Rectal smooth muscle tissue (tissue), 1 donor: ENCODE data around the gene HELT.
"Not testable (repeated sequence)": the region's sequence is repeated elsewhere in the genome, so short reads cannot be mapped to it uniquely, and the experiment has no call there.

Experiments
- H3K27ac ChIP-seq: one replicate; pipeline ENCODE4 v1.7.0; 2013; ENCODE audit warnings: low read depth, low read length, inconsistent platforms
- H3K27me3 ChIP-seq: one replicate; pipeline ENCODE4 v1.7.0; 2013; ENCODE audit warnings: low read length; ENCODE audit not compliant: control insufficient read depth, insufficient read depth
- H3K36me3 ChIP-seq: one replicate; pipeline ENCODE4 v1.7.0; 2013; ENCODE audit warnings: low read length; ENCODE audit not compliant: control insufficient read depth, insufficient read depth
- H3K4me1 ChIP-seq: one replicate; pipeline ENCODE4 v1.7.0; 2013; ENCODE audit warnings: low read length; ENCODE audit not compliant: control insufficient read depth, insufficient read depth
- H3K4me3 ChIP-seq: one replicate; pipeline ENCODE4 v1.7.0; 2013; ENCODE audit warnings: low read length
- H3K9ac ChIP-seq: one replicate; pipeline ENCODE4 v1.7.0; 2013; ENCODE audit warnings: low read length

HELT gene

DNA sequence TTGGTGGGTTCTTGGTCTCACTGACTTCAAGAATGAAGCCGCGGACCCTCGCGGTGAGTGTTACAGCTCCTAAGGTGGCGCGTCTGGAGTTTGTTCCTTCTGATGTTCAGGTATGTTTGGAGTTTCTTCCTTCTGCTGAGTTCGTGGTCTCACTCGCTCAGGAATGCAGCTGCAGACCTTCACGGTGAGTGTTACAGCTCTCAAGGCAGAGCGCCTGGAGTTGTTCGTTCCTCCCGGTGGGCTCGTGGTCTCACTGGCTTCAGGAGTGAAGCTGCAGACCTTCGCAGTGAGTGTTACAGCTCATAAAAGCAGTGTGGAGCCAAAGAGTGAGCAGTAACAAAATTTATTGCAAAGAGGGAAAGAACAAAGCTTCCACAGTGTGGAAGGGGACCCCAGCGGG lies 29.0 kb upstream of the HELT start:
- not testable (repeated sequence) for H3K4me3 ChIP-seq, H3K27me3 ChIP-seq, H3K4me1 ChIP-seq, H3K9ac ChIP-seq, H3K27ac ChIP-seq, H3K36me3 ChIP-seq

DNA sequence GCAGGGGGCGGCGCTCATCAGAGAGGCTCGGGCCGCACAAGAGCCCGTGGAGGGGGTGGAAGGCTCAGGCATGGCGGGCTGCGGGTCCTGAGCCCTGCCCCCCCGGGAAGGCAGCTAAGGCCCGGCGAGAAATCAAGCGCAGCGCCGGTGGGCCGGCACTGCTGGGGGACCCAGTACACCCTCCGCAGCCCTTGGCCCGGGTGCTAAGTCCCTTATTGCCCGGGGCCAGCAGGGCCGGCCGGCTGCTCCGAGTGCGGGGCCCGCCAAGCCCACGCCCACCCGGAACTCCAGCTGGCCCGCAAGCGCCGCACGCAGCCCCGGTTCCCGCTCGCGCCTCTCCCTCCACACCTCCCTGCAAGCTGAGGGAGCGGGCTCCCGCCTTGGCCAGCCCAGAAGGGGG lies 28.2 kb upstream of the HELT start:
- H3K27me3 ChIP-seq, H3K4me1 ChIP-seq, H3K9ac ChIP-seq, H3K27ac ChIP-seq, H3K36me3 ChIP-seq, H3K4me3 ChIP-seq: not testable (repeated sequence)

DNA sequence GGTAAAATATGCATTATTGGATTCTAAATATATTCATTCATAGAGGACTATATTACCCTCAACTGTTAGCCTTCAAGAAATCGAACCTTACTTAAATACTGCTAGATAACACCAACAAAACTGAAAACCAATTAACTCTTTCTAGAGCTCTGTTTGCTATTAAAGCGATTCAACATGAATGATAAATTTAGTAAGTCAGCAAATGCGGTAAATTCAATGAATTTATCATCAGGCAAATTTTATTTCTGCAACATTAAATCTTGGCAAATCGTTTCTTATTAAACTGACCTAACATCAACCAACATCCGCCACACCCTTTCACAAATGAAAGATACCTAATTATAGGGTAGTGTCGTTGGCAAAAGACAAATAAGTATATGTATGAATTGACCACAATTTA lies 26.4 kb upstream of the HELT start:
- Histone ChIP-seq H3K4me1 (no peaks in the 10 kb centered on the region), H3K27me3 (no peaks in the 10 kb centered on the region)

GRCh38 chr4:184992422-184992821 lies 25.9 kb upstream of the HELT start:
- no peak overlapping the region for H3K9ac ChIP-seq
- no peaks in the 10 kb centered on the region for H3K4me1 ChIP-seq

More for the DNA sequence above, 26.4 kb upstream of the HELT start:
- no peak overlapping the region for H3K9ac ChIP-seq
- no peak overlapping the region for H3K4me3 ChIP-seq
- H3K36me3 ChIP-seq: no peaks in the 10 kb centered on the region
- no peak overlapping the region for H3K27ac ChIP-seq

DNA sequence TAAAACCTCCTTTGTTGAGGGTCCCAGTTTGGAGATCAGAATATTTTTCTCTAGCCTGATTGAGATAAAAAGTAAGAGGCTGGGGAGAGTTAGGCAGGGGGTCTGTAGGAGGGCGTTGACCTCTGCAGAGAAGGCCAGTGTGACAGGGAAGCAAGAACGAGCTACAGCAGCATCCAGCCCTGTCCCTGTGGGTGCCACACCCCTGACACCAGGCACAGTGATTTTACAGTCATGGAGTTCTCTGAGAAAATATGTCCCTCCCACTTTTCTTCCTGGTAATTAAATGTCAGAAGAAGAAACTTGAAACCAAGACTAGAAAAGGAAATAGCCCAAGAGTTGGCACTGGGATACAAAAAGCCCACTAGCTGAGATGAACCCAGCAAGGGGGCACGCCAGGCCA lies 25.0 kb upstream of the HELT start:
- H3K4me1 ChIP-seq: no peaks in the 10 kb centered on the region
- no peak overlapping the region for H3K9ac ChIP-seq
- no peaks in the 10 kb centered on the region for H3K27me3 ChIP-seq
- H3K27ac ChIP-seq: no peak overlapping the region
- H3K4me3 ChIP-seq: no peak overlapping the region
- H3K36me3 ChIP-seq: no peaks in the 10 kb centered on the region

More at GRCh38 chr4:184992422-184992821, 25.9 kb upstream of the HELT start:
- Histone ChIP-seq H3K27ac (no peak overlapping the region), H3K4me3 (no peak overlapping the region), H3K36me3 (no peaks in the 10 kb centered on the region), H3K27me3 (no peaks in the 10 kb centered on the region)

DNA sequence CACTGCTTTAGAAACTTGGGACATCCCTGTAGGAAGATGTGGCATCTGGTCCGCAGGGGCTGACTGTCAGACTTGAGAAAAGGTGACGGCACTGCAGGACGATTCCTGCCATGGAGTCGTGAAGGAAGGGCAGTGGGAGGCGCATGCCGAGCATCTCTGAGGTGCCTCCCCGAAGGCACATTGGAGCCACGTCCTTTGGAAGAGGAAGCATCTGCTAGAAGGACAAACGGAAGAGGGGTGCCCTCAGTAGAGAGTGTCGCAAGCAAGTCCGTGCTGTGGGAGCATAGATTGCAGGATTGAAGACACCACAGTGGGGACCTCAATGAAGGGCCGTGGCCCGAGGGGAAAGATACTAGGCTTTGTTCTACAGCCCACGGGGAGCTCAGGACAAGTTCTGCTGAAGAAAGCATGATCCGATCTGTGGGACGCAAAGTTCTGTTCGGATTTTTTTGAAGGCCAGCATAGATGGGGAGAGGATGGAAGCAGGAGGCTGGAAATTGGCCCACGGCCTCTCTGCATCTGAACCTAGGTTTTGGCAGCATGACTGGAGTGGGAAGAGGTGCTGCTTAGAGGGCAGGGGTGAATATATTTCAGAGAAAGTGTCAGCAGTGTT lies 24.2 kb upstream of the HELT start:
- no peak overlapping the region for H3K27ac ChIP-seq
- no peak overlapping the region for H3K9ac ChIP-seq
- no peaks in the 10 kb centered on the region for H3K36me3 ChIP-seq
- no peaks in the 10 kb centered on the region for H3K27me3 ChIP-seq
- no peak overlapping the region for H3K4me3 ChIP-seq
- H3K4me1 ChIP-seq: no peaks in the 10 kb centered on the region

DNA sequence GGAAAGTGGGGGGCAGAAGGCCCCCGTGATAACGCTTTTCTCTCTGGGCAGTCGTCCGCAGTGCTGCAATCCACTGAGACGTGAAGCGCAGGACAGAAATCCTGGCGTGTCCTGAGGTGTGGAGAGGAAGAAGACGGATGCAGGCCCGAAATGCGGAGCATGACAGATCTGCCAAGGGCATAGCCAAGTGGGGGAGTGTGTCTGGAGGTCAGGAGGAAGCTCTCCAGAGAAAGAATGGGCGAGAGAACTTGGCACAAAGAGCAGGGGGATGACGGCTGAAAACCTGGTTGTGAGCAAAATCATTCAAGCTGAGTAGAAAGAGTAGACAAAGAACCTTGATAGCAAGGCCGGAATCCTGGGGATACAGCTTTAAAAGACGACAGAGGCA lies 23.7 kb upstream of the HELT start:
- Histone ChIP-seq H3K27me3 (no peaks in the 10 kb centered on the region), H3K4me1 (no peaks in the 10 kb centered on the region), H3K9ac (no peak overlapping the region), H3K4me3 (no peak overlapping the region), H3K36me3 (no peaks in the 10 kb centered on the region), H3K27ac (no peak overlapping the region)

GRCh38 chr4:184997656-184998055 lies 20.6 kb upstream of the HELT start:
- not testable (repeated sequence) for H3K27me3 ChIP-seq, H3K4me3 ChIP-seq, H3K27ac ChIP-seq, H3K36me3 ChIP-seq, H3K9ac ChIP-seq, H3K4me1 ChIP-seq

GRCh38 chr4:185002784-185003183 lies 15.5 kb upstream of the HELT start:
- H3K27me3 ChIP-seq: no peaks in the 10 kb centered on the region
- no peak overlapping the region for H3K4me3 ChIP-seq
- H3K27ac ChIP-seq: no peak overlapping the region
- H3K36me3 ChIP-seq: no peaks in the 10 kb centered on the region
- H3K4me1 ChIP-seq: no peaks in the 10 kb centered on the region
- H3K9ac ChIP-seq: no peak overlapping the region

DNA sequence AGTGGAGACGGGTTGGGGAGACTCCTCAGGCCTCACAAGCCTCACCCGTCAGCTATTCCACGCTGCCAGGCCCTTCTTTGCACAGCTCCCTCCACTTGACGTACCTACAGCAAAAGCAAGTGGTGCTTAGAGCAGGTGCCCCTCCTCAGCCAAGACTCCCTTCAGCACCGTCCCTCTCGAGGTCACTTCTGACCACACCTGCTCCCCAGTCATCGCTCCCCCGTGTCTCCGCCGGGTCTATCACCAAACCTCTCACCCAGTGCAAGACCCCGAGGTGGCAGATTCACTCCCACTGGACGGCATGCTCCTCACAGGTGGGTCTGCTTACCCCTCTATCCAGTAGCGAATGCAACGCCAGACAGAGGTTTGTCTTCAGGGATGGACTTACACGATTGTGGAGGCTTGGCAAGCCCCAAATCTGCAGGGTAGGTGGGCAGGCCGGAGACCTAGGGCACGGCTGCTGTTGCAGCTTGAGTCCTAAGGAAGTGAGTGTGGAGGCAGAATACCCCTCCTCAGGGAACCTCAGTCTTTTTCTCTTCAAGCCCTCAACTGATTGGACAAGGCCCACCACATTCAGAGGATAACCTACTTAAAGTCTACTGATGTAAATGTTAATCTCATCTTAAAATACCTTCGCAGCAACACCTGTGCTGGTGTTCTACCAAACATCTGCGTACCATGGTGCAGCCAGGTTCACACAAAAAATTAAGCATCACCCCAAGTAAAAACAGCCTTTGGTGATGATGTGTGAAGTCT lies 14.5 kb upstream of the HELT start:
- no peak overlapping the region for H3K27ac ChIP-seq
- H3K4me1 ChIP-seq: no peaks in the 10 kb centered on the region
- no peak overlapping the region for H3K4me3 ChIP-seq
- H3K9ac ChIP-seq: no peak overlapping the region
- H3K27me3 ChIP-seq: no peaks in the 10 kb centered on the region
- H3K36me3 ChIP-seq: no peaks in the 10 kb centered on the region

GRCh38 chr4:185004562-185005218 lies 13.6 kb upstream of the HELT start:
- Histone ChIP-seq H3K27ac (no peak overlapping the region), H3K4me1 (no peaks in the 10 kb centered on the region), H3K9ac (no peak overlapping the region), H3K4me3 (peak overlapping the region; percentile 5), H3K36me3 (no peaks in the 10 kb centered on the region), H3K27me3 (no peaks in the 10 kb centered on the region)

GRCh38 chr4:185005219-185005819 lies 13.0 kb upstream of the HELT start:
- no peaks in the 10 kb centered on the region for H3K36me3 ChIP-seq
- no peaks in the 10 kb centered on the region for H3K27me3 ChIP-seq
- no peak overlapping the region for H3K27ac ChIP-seq
- no peaks in the 10 kb centered on the region for H3K4me1 ChIP-seq
- peak overlapping the region; percentile 5 for H3K4me3 ChIP-seq
- no peak overlapping the region for H3K9ac ChIP-seq
